ENCODE data around the gene MCM6.
"Not testable (repeated sequence)": the region's sequence is repeated elsewhere in the genome, so short reads cannot be mapped to it uniquely, and the experiment has no call there.

The MCM6 gene

GRCh38 chr2:135825550-135826176 lies 50.6 kb downstream of the MCM6 start:
- in situ Hi-C loops (cut with HindIII; ENCODE audit: low sequenced_read_pairs) = no loop called here

- in situ Hi-C loops (cut with HindIII; ENCODE audit: low sequenced_read_pairs) = no loop called here
These were observed 51.1 kb downstream of the MCM6 start for GRCh38 chr2:135825131-135825530.

GRCh38 chr2:135822855-135823254 lies 53.4 kb downstream of the MCM6 start:
- in situ Hi-C loops (cut with HindIII; ENCODE audit: low sequenced_read_pairs) = no loop called here

GRCh38 chr2:135821190-135821589 lies 55.1 kb downstream of the MCM6 start:
- in situ Hi-C loops (cut with HindIII; ENCODE audit: low sequenced_read_pairs) = no loop called here

GRCh38 chr2:135820003-135820618 lies 56.1 kb downstream of the MCM6 start:
- in situ Hi-C loops (cut with HindIII; ENCODE audit: low sequenced_read_pairs) = no loop called here

GRCh38 chr2:135818937-135819610 lies 57.2 kb downstream of the MCM6 start:
- in situ Hi-C loops (cut with HindIII; ENCODE audit: low sequenced_read_pairs) = no loop called here

GRCh38 chr2:135817951-135818350 lies 58.3 kb downstream of the MCM6 start:
- in situ Hi-C loops (cut with HindIII; ENCODE audit: low sequenced_read_pairs) = no loop called here

- in situ Hi-C loops (cut with HindIII; ENCODE audit: low sequenced_read_pairs) = no loop called here
These were observed 58.8 kb downstream of the MCM6 start for GRCh38 chr2:135817466-135817865.

GRCh38 chr2:135815269-135815668 lies 61.0 kb downstream of the MCM6 start:
- in situ Hi-C loops (cut with HindIII; ENCODE audit: low sequenced_read_pairs) = no loop called here

- in situ Hi-C loops (cut with HindIII; ENCODE audit: low sequenced_read_pairs) = no loop called here
These were observed 63.2 kb downstream of the MCM6 start for GRCh38 chr2:135812907-135813511.

GRCh38 chr2:135807874-135808273 lies 68.4 kb downstream of the MCM6 start:
- in situ Hi-C loops (cut with HindIII; ENCODE audit: low sequenced_read_pairs) = not testable (repeated sequence)

GRCh38 chr2:135803278-135803677 lies 73.0 kb downstream of the MCM6 start:
- in situ Hi-C loops (cut with HindIII; ENCODE audit: low sequenced_read_pairs) = no loop called here

GRCh38 chr2:135802350-135802749 lies 73.9 kb downstream of the MCM6 start:
- in situ Hi-C loops (cut with HindIII; ENCODE audit: low sequenced_read_pairs) = no loop called here

GRCh38 chr2:135800513-135801460 lies 75.5 kb downstream of the MCM6 start:
- in situ Hi-C loops (cut with HindIII; ENCODE audit: low sequenced_read_pairs) = no loop called here

GRCh38 chr2:135799738-135800137 lies 76.5 kb downstream of the MCM6 start:
- in situ Hi-C loops (cut with HindIII; ENCODE audit: low sequenced_read_pairs) = no loop called here

- in situ Hi-C loops (cut with HindIII; ENCODE audit: low sequenced_read_pairs) = no loop called here
These were observed 77.5 kb downstream of the MCM6 start for GRCh38 chr2:135798762-135799161.

GRCh38 chr2:135798275-135798705 lies 78.0 kb downstream of the MCM6 start:
- in situ Hi-C loops (cut with HindIII; ENCODE audit: low sequenced_read_pairs) = no loop called here

- in situ Hi-C loops (cut with HindIII; ENCODE audit: low sequenced_read_pairs) = no loop called here
These were observed 78.6 kb downstream of the MCM6 start for GRCh38 chr2:135797497-135798274.

GRCh38 chr2:135796606-135797005 lies 79.6 kb downstream of the MCM6 start:
- in situ Hi-C loops (cut with HindIII; ENCODE audit: low sequenced_read_pairs) = no loop called here

- in situ Hi-C loops (cut with HindIII; ENCODE audit: low sequenced_read_pairs) = not testable (repeated sequence)
These were observed 80.6 kb downstream of the MCM6 start for GRCh38 chr2:135795641-135796040.

All from endothelial cell of hepatic sinusoid (primary cell).